ENCODE measurements around the gene RNF112. TPM values are rescaled to one million over a fixed set of nuclear protein-coding genes. Genes with fewer than 3 reads are reported as not detected.

Gene RNF112
- total RNA-seq, 1 experiment from 2014 or later, result 4.9 TPM

- TF ChIP-seq, protein P1, sequence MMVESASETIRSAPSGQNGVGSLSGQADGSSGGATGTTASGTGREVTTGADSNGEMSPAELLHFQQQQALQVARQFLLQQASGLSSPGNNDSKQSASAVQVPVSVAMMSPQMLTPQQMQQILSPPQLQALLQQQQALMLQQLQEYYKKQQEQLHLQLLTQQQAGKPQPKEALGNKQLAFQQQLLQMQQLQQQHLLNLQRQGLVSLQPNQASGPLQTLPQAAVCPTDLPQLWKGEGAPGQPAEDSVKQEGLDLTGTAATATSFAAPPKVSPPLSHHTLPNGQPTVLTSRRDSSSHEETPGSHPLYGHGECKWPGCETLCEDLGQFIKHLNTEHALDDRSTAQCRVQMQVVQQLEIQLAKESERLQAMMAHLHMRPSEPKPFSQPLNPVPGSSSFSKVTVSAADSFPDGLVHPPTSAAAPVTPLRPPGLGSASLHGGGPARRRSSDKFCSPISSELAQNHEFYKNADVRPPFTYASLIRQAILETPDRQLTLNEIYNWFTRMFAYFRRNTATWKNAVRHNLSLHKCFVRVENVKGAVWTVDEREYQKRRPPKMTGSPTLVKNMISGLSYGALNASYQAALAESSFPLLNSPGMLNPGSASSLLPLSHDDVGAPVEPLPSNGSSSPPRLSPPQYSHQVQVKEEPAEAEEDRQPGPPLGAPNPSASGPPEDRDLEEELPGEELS (CRISPR knock-in tag; IDR thresholded peaks at IDR 0.05), result peak; percentile 20; the same call in 1 of the 2 replicates
- TF ChIP-seq RELA (CRISPR knock-in tag; IDR thresholded peaks at IDR 0.05; ENCODE audit: borderline replicate concordance) (no peak), ZNF281 (CRISPR knock-in tag; IDR thresholded peaks at IDR 0.05) (0 out of 2 replicates have a peak, but pooled peaks have one; percentile 18), CREM (CRISPR knock-in tag; IDR thresholded peaks at IDR 0.05) (peak; percentile 79)
- TF ChIP-seq, protein P2, sequence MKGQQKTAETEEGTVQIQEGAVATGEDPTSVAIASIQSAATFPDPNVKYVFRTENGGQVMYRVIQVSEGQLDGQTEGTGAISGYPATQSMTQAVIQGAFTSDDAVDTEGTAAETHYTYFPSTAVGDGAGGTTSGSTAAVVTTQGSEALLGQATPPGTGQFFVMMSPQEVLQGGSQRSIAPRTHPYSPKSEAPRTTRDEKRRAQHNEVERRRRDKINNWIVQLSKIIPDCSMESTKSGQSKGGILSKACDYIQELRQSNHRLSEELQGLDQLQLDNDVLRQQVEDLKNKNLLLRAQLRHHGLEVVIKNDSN (CRISPR knock-in tag; IDR thresholded peaks at IDR 0.05), result peak; percentile 9; the same call in 1 of the 2 replicates
- TF ChIP-seq, protein P3, sequence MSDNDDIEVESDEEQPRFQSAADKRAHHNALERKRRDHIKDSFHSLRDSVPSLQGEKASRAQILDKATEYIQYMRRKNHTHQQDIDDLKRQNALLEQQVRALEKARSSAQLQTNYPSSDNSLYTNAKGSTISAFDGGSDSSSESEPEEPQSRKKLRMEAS (CRISPR knock-in tag; IDR thresholded peaks at IDR 0.05), result peak; percentile 65; the same call in 1 of the 2 replicates
These were observed 33.2 kb upstream of the RNF112 start (continued) for GRCh38 chr17:19377602-19378415.

GRCh38 chr17:19378416-19379360 is 32.3 kb upstream of the RNF112 start, which contains the start of gene MAPK7:
Gene MAPK7 (plus strand): TSS chr17:19378498. CDS start chr17:19378901, 403 bp downstream.
- Mint-ChIP-seq H3K36me3 (peaks cover 35% of the 10 kb centered on the region), H3K27ac (peak within 1 kb of the TSS; percentile 97), H3K9me3 (no peaks in the 10 kb centered on the region), H3K4me1 (peaks cover 16% of the 10 kb centered on the region), H3K27me3 (ENCODE audit: low read depth) (no peaks in the 10 kb centered on the region), H3K4me3 (peak within 1 kb of the TSS; percentile 99)
- POLR2A ChIA-PET, result interaction anchor here (0.8 to 1.9 kb wide), 15 partner anchors 8 to 599 kb away, joined by 3 to 14 read pairs (median 5); partner anchors contain the start of genes AKAP10, ALDH3A2, B9D1 and MFAP4
- no peak for DNase-seq (ENCODE audit: low spot score)
- peak; percentile 7 for ATAC-seq
- CTCF ChIA-PET, result interaction anchor here (0.7 to 2.6 kb wide), 21 partner anchors 8 to 631 kb away, joined by 3 to 87 read pairs (median 7); partner anchors contain the start of genes ALDH3A2, B9D1, MFAP4 and SLC47A1
- TF ChIP-seq, protein P4, sequence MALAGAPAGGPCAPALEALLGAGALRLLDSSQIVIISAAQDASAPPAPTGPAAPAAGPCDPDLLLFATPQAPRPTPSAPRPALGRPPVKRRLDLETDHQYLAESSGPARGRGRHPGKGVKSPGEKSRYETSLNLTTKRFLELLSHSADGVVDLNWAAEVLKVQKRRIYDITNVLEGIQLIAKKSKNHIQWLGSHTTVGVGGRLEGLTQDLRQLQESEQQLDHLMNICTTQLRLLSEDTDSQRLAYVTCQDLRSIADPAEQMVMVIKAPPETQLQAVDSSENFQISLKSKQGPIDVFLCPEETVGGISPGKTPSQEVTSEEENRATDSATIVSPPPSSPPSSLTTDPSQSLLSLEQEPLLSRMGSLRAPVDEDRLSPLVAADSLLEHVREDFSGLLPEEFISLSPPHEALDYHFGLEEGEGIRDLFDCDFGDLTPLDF (CRISPR knock-in tag; IDR thresholded peaks at IDR 0.05), result no peak
- TF ChIP-seq PREB (CRISPR knock-in tag; IDR thresholded peaks at IDR 0.05; ENCODE audit: borderline replicate concordance) (no peak), NFATC4 (CRISPR knock-in tag; IDR thresholded peaks at IDR 0.05) (no peak), CTCF (IDR thresholded peaks at IDR 0.05) (no peak), ZNF281 (CRISPR knock-in tag; IDR thresholded peaks at IDR 0.05) (0 out of 2 replicates have a peak, but pooled peaks have one; percentile 35), TCF7 (CRISPR knock-in tag; IDR thresholded peaks at IDR 0.05; ENCODE audit: low read depth) (no peak), ZNF396 (CRISPR knock-in tag; IDR thresholded peaks at IDR 0.05; ENCODE audit: borderline replicate concordance) (no peak), ZNF138 (CRISPR knock-in tag; conservative IDR thresholded peaks at IDR 0.05) (no peak), ELF4 (CRISPR knock-in tag; IDR thresholded peaks at IDR 0.05; ENCODE audit: low read depth) (no peak), MYBL2 (CRISPR knock-in tag; IDR thresholded peaks at IDR 0.05) (no peak)
- TF ChIP-seq, protein P1 (CRISPR knock-in tag; IDR thresholded peaks at IDR 0.05), result no peak
